SK-N-SH treated with all-trans-retinoic acid at 6 μM for 48 hours (cell line): Measurements from ENCODE around the gene HES6.

Experiments
- ATAC-seq: fragments of 200-7000 bp; cut with Tn5 transposase; 3 replicates; pipeline ENCODE4 v1.9.1; 2020; ENCODE audit warnings: mild to moderate bottlenecking, moderate library complexity
- ARNTL ChIP-seq: fragments of 450-650 bp; formaldehyde crosslinking; IDR thresholded peaks from 2 replicates; pipeline ENCODE4 v1.5.0; 2020; ENCODE audit warnings: low read depth, mild to moderate bottlenecking, moderate library complexity, borderline replicate concordance
- BACH2 ChIP-seq: fragments of 250-450 bp; sonication (Bioruptor Pico); IDR thresholded peaks from 2 replicates; pipeline ENCODE4 v1.9.0; 2021; ENCODE audit warnings: mild to moderate bottlenecking, borderline replicate concordance
- CSDC2 ChIP-seq: fragments of 250-450 bp; sonication (Bioruptor Pico); IDR thresholded peaks from 2 replicates; pipeline ENCODE4 v1.5.0; 2020; ENCODE audit warnings: mild to moderate bottlenecking, moderate library complexity
- ESRRG ChIP-seq: fragments of 250-450 bp; sonication (Bioruptor Pico); IDR thresholded peaks from 2 replicates; pipeline ENCODE4 v1.6.1; 2021; ENCODE audit warnings: mild to moderate bottlenecking
- GLIS3 ChIP-seq: fragments of 250-450 bp; sonication (Bioruptor Pico); IDR thresholded peaks from 2 replicates; pipeline ENCODE4 v1.5.0; 2020; ENCODE audit warnings: mild to moderate bottlenecking, moderate library complexity
- ISL1 ChIP-seq: fragments of 250-450 bp; sonication (Bioruptor Pico); IDR thresholded peaks from 2 replicates; pipeline ENCODE4 v2.1.2; 2022; ENCODE audit warnings: mild to moderate bottlenecking, moderate library complexity
- OSR1 ChIP-seq: fragments of 250-450 bp; sonication (Bioruptor Pico); IDR thresholded peaks from 2 replicates; pipeline ENCODE4 v1.8.0; 2022; ENCODE audit warnings: moderate library complexity, mild to moderate bottlenecking, inconsistent platforms
- PPARA ChIP-seq: fragments of 250-450 bp; sonication (Bioruptor Pico); IDR thresholded peaks from 2 replicates; pipeline ENCODE4 v1.5.0; 2020; ENCODE audit warnings: mild to moderate bottlenecking, borderline replicate concordance
- RARB ChIP-seq: fragments of 250-450 bp; sonication (Bioruptor Pico); IDR thresholded peaks from 2 replicates; pipeline ENCODE4 v1.8.0; 2021; ENCODE audit warnings: mild to moderate bottlenecking, moderate library complexity
- SNAI2 ChIP-seq: fragments of 250-450 bp; sonication (Bioruptor Pico); IDR thresholded peaks from 2 replicates; pipeline ENCODE4 v1.5.0; 2020; ENCODE audit warnings: mild to moderate bottlenecking, moderate library complexity
- TCF4 ChIP-seq: fragments of 250-450 bp; sonication (Bioruptor Pico); IDR thresholded peaks from 2 replicates; pipeline ENCODE4 v1.8.0; 2021; ENCODE audit warnings: mild to moderate bottlenecking, moderate library complexity, borderline replicate concordance
- TOX ChIP-seq: fragments of 250-450 bp; sonication (Bioruptor Pico); IDR thresholded peaks from 2 replicates; pipeline ENCODE4 v1.8.0; 2021; ENCODE audit warnings: mild to moderate bottlenecking, moderate library complexity, borderline replicate concordance
- ZC3H10 ChIP-seq: fragments of 250-450 bp; sonication (Bioruptor Pico); IDR thresholded peaks from 2 replicates; pipeline ENCODE4 v1.5.1; 2021; ENCODE audit warnings: mild to moderate bottlenecking, moderate library complexity
- ZFP3 ChIP-seq: fragments of 250-450 bp; sonication (Bioruptor Pico); IDR thresholded peaks from 2 replicates; pipeline ENCODE4 v1.5.0; 2020; ENCODE audit warnings: mild to moderate bottlenecking, moderate library complexity
- ZFP30 ChIP-seq: fragments of 450-650 bp; formaldehyde crosslinking; IDR thresholded peaks from 2 replicates; pipeline ENCODE4 v1.5.0; 2022; ENCODE audit warnings: mild to moderate bottlenecking, moderate library complexity
- ZNF565 ChIP-seq: fragments of 450-650 bp; formaldehyde crosslinking; conservative IDR thresholded peaks from 2 replicates; pipeline ENCODE4 v1.5.0; 2020; ENCODE audit warnings: low read depth, mild to moderate bottlenecking, moderate library complexity
- ZNF70 ChIP-seq: fragments of 450-650 bp; formaldehyde crosslinking; IDR thresholded peaks from 2 replicates; pipeline ENCODE4 v1.5.0; 2020; ENCODE audit warnings: mild to moderate bottlenecking, moderate library complexity
- ZNF8 ChIP-seq: fragments of 450-650 bp; formaldehyde crosslinking; IDR thresholded peaks from 2 replicates; pipeline ENCODE4 v1.5.0; 2020; ENCODE audit warnings: mild to moderate bottlenecking, moderate library complexity
- TF ChIP-seq, protein P1 (sequence below): fragments of 250-450 bp; sonication (Bioruptor Pico); IDR thresholded peaks from 2 replicates; pipeline ENCODE4 v1.8.0; 2021; ENCODE audit warnings: low read depth, mild to moderate bottlenecking, moderate library complexity, borderline replicate concordance
- TF ChIP-seq, protein P2 (sequence below): fragments of 250-450 bp; sonication (Bioruptor Pico); IDR thresholded peaks from 2 replicates; pipeline ENCODE4 v1.5.1; 2021; ENCODE audit warnings: mild to moderate bottlenecking, moderate library complexity
- TF ChIP-seq, protein P3 (sequence below): fragments of 250-450 bp; sonication (Bioruptor Pico); IDR thresholded peaks from 2 replicates; pipeline ENCODE4 v1.5.0; 2020; ENCODE audit warnings: mild to moderate bottlenecking, moderate library complexity
- TF ChIP-seq, protein P4 (sequence below): fragments of 250-450 bp; sonication (Bioruptor Pico); IDR thresholded peaks from 2 replicates; pipeline ENCODE4 v1.5.1; 2020; ENCODE audit warnings: low read depth, mild to moderate bottlenecking, moderate library complexity

HES6 gene

DNA sequence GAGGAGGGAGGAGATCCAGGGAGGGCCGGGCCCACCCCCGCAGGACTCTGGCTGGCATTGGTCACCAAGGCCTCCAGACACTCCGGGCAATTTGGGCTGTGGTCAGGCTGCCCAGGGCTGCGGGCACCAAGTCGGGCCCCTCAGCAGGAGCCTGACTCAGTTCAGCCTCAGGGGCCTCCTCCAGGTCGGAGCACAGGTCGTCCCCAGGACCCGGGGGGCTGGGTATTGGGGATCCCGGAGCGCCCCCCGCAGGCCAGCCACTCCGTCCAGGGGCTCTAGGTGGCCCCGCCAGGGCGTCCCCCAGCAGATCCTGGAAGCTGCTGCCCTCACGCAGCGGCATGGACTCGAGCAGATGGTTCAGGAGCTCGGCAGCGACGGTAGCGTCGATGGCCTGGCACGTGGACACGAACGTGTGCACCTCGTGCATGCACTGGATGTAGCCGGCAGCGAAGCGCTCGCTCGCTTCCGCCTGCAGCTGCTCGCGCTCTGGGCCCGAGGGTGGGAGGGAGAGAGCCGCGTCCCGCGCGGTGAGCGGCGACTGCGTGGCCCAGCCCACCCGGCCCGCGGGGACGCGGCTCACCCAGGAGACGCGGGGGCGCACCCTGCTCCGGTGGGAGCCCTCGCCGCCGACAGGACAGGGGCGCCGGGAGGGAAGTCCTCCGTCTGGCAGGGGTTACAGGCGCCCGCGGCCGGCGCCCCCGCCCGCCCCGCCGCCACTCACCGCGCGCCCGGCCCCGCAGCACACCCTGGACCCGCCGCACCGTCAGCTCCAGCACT, 884 bp downstream of the HES6 start (continued):
- TF ChIP-seq, protein P1, sequence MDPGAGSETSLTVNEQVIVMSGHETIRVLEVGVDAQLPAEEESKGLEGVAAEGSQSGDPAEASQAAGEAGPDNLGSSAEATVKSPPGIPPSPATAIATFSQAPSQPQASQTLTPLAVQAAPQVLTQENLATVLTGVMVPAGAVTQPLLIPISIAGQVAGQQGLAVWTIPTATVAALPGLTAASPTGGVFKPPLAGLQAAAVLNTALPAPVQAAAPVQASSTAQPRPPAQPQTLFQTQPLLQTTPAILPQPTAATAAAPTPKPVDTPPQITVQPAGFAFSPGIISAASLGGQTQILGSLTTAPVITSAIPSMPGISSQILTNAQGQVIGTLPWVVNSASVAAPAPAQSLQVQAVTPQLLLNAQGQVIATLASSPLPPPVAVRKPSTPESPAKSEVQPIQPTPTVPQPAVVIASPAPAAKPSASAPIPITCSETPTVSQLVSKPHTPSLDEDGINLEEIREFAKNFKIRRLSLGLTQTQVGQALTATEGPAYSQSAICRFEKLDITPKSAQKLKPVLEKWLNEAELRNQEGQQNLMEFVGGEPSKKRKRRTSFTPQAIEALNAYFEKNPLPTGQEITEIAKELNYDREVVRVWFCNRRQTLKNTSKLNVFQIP = no peak
- no peak for TF ChIP-seq SNAI2 (CRISPR knock-in tag)
- TF ChIP-seq BACH2 (CRISPR knock-in tag) = no peak
- no peak for TF ChIP-seq TCF4 (CRISPR knock-in tag)
- TF ChIP-seq ZNF70 (CRISPR knock-in tag) = no peak
- no peak for TF ChIP-seq ZNF8
- TF ChIP-seq, protein P2, sequence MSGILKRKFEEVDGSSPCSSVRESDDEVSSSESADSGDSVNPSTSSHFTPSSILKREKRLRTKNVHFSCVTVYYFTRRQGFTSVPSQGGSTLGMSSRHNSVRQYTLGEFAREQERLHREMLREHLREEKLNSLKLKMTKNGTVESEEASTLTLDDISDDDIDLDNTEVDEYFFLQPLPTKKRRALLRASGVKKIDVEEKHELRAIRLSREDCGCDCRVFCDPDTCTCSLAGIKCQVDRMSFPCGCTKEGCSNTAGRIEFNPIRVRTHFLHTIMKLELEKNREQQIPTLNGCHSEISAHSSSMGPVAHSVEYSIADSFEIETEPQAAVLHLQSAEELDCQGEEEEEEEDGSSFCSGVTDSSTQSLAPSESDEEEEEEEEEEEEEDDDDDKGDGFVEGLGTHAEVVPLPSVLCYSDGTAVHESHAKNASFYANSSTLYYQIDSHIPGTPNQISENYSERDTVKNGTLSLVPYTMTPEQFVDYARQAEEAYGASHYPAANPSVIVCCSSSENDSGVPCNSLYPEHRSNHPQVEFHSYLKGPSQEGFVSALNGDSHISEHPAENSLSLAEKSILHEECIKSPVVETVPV (CRISPR knock-in tag) = no peak
- TF ChIP-seq ZC3H10 (CRISPR knock-in tag) = no peak
- TF ChIP-seq RARB = no peak
- TF ChIP-seq OSR1 = no peak
- TF ChIP-seq ZNF565 = no peak
- no peak for TF ChIP-seq TOX (CRISPR knock-in tag)

DNA sequence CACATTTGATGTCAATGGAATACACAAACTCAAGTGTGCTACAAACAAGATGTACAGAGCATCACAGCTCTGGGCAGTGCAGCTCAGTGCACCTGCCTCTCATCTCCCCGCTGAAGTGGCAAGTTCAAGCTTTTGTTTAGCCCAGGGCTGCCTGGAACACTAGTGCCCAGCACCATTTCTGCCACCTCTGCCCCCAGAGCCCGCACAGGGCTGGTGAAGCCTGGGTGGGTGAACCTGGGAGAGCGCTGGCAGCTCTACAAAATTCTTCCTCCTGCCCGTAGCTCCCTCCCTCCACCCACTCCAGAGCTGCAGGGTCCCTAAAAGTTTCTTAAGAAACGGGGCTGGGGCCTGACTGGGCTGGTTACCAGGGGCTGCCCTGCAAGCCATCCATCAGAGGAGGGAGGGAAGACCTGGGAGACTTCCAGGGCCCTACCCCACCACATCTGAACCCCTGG, 1.5 kb downstream of the HES6 start:
- TF ChIP-seq ARNTL (CRISPR knock-in tag) = no peak
- TF ChIP-seq ISL1 (CRISPR knock-in tag) = no peak
- TF ChIP-seq CSDC2 = no peak
- no peak for TF ChIP-seq RARB
- TF ChIP-seq, protein P3, sequence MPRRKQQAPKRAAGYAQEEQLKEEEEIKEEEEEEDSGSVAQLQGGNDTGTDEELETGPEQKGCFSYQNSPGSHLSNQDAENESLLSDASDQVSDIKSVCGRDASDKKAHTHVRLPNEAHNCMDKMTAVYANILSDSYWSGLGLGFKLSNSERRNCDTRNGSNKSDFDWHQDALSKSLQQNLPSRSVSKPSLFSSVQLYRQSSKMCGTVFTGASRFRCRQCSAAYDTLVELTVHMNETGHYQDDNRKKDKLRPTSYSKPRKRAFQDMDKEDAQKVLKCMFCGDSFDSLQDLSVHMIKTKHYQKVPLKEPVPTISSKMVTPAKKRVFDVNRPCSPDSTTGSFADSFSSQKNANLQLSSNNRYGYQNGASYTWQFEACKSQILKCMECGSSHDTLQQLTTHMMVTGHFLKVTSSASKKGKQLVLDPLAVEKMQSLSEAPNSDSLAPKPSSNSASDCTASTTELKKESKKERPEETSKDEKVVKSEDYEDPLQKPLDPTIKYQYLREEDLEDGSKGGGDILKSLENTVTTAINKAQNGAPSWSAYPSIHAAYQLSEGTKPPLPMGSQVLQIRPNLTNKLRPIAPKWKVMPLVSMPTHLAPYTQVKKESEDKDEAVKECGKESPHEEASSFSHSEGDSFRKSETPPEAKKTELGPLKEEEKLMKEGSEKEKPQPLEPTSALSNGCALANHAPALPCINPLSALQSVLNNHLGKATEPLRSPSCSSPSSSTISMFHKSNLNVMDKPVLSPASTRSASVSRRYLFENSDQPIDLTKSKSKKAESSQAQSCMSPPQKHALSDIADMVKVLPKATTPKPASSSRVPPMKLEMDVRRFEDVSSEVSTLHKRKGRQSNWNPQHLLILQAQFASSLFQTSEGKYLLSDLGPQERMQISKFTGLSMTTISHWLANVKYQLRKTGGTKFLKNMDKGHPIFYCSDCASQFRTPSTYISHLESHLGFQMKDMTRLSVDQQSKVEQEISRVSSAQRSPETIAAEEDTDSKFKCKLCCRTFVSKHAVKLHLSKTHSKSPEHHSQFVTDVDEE (CRISPR knock-in tag) = no peak
- TF ChIP-seq, protein P1 = no peak
- TF ChIP-seq OSR1 = no peak
- TF ChIP-seq, all 23 proteins: peak for 0
- ATAC-seq = no peak

DNA sequence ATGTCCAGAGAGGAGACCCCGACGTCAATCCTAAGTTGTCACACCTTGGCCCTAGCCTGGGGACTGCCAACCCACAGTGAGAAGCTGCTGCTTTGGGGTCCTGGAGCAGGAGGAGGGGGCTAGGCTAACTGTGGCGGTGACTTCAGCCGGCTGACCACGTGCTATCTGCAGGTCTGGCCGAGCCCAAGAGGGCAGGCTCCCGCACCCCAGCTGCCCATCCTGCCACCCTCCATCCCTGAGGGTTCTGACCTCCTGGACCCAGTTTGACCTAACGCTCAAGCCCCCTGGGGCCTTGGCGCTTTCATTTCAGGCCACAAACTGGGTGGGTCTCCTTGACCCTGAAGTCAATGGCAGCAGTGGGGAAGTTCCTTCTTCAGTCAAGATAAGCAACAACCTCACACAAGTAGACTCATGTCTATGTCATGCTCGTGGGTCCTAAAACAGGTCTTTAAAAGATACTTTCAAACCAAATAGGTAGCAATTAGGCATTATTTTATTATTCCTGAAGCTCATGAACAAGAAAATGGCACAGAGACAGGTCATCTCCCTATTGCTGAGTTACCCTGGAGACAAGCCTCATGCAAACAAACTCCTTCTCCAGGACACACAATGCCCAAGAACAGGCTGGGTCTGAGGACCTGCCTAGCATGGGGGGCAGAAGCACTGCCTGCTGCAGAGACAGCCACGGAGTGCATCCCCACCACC, 2.3 kb downstream of the HES6 start:
- ATAC-seq = no peak
- TF ChIP-seq ZNF70 (CRISPR knock-in tag) = no peak
- no peak for TF ChIP-seq SNAI2 (CRISPR knock-in tag)
- TF ChIP-seq ISL1 (CRISPR knock-in tag) = no peak
- no peak for TF ChIP-seq ZC3H10 (CRISPR knock-in tag)
- TF ChIP-seq, protein P4, sequence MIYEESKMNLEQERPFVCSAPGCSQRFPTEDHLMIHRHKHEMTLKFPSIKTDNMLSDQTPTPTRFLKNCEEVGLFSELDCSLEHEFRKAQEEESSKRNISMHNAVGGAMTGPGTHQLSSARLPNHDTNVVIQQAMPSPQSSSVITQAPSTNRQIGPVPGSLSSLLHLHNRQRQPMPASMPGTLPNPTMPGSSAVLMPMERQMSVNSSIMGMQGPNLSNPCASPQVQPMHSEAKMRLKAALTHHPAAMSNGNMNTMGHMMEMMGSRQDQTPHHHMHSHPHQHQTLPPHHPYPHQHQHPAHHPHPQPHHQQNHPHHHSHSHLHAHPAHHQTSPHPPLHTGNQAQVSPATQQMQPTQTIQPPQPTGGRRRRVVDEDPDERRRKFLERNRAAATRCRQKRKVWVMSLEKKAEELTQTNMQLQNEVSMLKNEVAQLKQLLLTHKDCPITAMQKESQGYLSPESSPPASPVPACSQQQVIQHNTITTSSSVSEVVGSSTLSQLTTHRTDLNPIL = no peak
- TF ChIP-seq TOX (CRISPR knock-in tag) = no peak
- no peak for TF ChIP-seq ZFP3
- TF ChIP-seq, protein P2 (CRISPR knock-in tag) = no peak
- TF ChIP-seq TCF4 (CRISPR knock-in tag) = no peak
- TF ChIP-seq ZFP30 (CRISPR knock-in tag) = no peak
- no peak for TF ChIP-seq PPARA
- TF ChIP-seq, protein P1 = no peak
- no peak for TF ChIP-seq GLIS3 (CRISPR knock-in tag)
- no peak for TF ChIP-seq ARNTL (CRISPR knock-in tag)
- no peak for TF ChIP-seq RARB
- TF ChIP-seq ZNF565 = no peak
- TF ChIP-seq BACH2 (CRISPR knock-in tag) = no peak
- no peak for TF ChIP-seq ESRRG
